OCI-LY7 (cell line): ENCODE data around the gene MARK2.

Experiments
- CTCF ChIP-seq: fragments of 200-600 bp; sonication (generic); conservative IDR thresholded peaks from 2 replicates; pipeline ENCODE4 v1.5.1; 2014; ENCODE audit warnings: mild to moderate bottlenecking, antibody characterized with exemption, low read length, moderate library complexity, mixed read lengths
- EZH2phosphoT487 ChIP-seq: fragments of 200-600 bp; sonication (generic); IDR thresholded peaks from 2 replicates; pipeline ENCODE4 v1.6.1; 2018; ENCODE audit warnings: low read depth, borderline replicate concordance, mild to moderate bottlenecking, mixed run types, antibody characterized with exemption, low read length, moderate library complexity, mixed read lengths

GRCh38 chr11:63892228-63892627 lies 53.3 kb downstream of the MARK2 start:
- TF ChIP-seq CTCF (no peak), EZH2phosphoT487 (no peak)
